Liver (tissue), 9 donors: ENCODE measurements around the gene TFDP2. TPM values are rescaled to one million over a fixed set of nuclear protein-coding genes. Genes with fewer than 3 reads are reported as not detected.

Source experiments
- DNase-seq: peaks from one replicate; pipeline ENCODE4 v3.0.0-alpha.2; 2017; ENCODE audit warnings: low spot score
- H3K27ac ChIP-seq, 2 donors: one replicate each; pipeline ENCODE4 v1.7.0; 2013; ENCODE audit warnings: inconsistent platforms in 2 of 2, low read length in 2 of 2, control low read depth in 1 of 2, low read depth in 1 of 2, mild to moderate bottlenecking in 1 of 2
- H3K27me3 ChIP-seq, 4 donors: one replicate each; pipeline versions ENCODE4 v1.6.1 to v1.7.0; 2013; ENCODE audit warnings: low read length in 3 of 4, inconsistent platforms in 1 of 4, mild to moderate bottlenecking in 1 of 4, moderate library complexity in 1 of 4; ENCODE audit not compliant: control insufficient read depth in 4 of 4, insufficient read depth in 4 of 4
- H3K36me3 ChIP-seq, 4 donors: one replicate each; pipeline versions ENCODE4 v1.6.1 to v1.7.0; 2013; ENCODE audit warnings: low read length in 3 of 4, mild to moderate bottlenecking in 3 of 4, low read depth in 1 of 4, moderate library complexity in 1 of 4; ENCODE audit not compliant: control insufficient read depth in 4 of 4, insufficient read depth in 3 of 4
- H3K4me1 ChIP-seq, 4 donors: one replicate each; pipeline versions ENCODE4 v1.6.1 to v1.7.0; 2013; ENCODE audit warnings: low read length in 3 of 4, mild to moderate bottlenecking in 3 of 4, moderate library complexity in 1 of 4; ENCODE audit not compliant: control insufficient read depth in 4 of 4, insufficient read depth in 4 of 4
- H3K4me3 ChIP-seq, 3 donors: one replicate each; pipeline versions ENCODE4 v1.6.1 to v1.7.0; 2013; ENCODE audit warnings: low read length in 3 of 3, control low read depth in 1 of 3, low read depth in 1 of 3, mild to moderate bottlenecking in 1 of 3
- H3K9ac ChIP-seq, 2 donors: one replicate each; pipeline ENCODE4 v1.7.0; 2013; ENCODE audit warnings: low read length in 2 of 2, mild to moderate bottlenecking in 2 of 2, moderate library complexity in 2 of 2, control low read depth in 1 of 2, low read depth in 1 of 2
- H3K9me3 ChIP-seq, 4 donors: one replicate each; pipeline versions ENCODE4 v1.6.1 to v1.7.0; 2013; ENCODE audit warnings: low read length in 3 of 4; ENCODE audit not compliant: control insufficient read depth in 4 of 4
- CTCF ChIP-seq: fragments of 150-350 bp; IDR thresholded peaks from 2 replicates; pipeline ENCODE4 v1.5.1; 2017; ENCODE audit warnings: improper control_type of control experiment, low read depth, low read length; ENCODE audit not compliant: missing input control
- FOXA1 ChIP-seq: IDR thresholded peaks from 2 replicates; pipeline ENCODE4 v1.6.1; 2016; ENCODE audit warnings: antibody characterized with exemption
- GABPA ChIP-seq, 2 donors: IDR thresholded peaks in 1 of 2; conservative IDR thresholded peaks in 1 of 2; 2 replicates each; pipeline ENCODE4 v1.6.1; 2016; ENCODE audit warnings: antibody characterized with exemption in 2 of 2, mild to moderate bottlenecking in 1 of 2, moderate library complexity in 1 of 2
- HNF4G ChIP-seq: IDR thresholded peaks from 2 replicates; pipeline ENCODE4 v1.6.1; 2016; ENCODE audit warnings: antibody characterized with exemption
- JUND ChIP-seq, 2 donors: IDR thresholded peaks; 2 replicates each; pipeline ENCODE4 v1.6.1; 2016; ENCODE audit warnings: antibody characterized with exemption in 2 of 2
- MAX ChIP-seq: IDR thresholded peaks from 2 replicates; pipeline ENCODE4 v1.6.1; 2016; ENCODE audit warnings: antibody characterized with exemption
- NR2F2 ChIP-seq: IDR thresholded peaks from 2 replicates; pipeline ENCODE4 v1.6.1; 2016; ENCODE audit warnings: antibody characterized with exemption
- REST ChIP-seq: IDR thresholded peaks from 2 replicates; pipeline ENCODE4 v1.6.1; 2016; ENCODE audit warnings: antibody characterized with exemption, mild to moderate bottlenecking
- RXRA ChIP-seq, 2 donors: IDR thresholded peaks; 2 replicates each; pipeline ENCODE4 v1.6.1; 2017 to 2018; ENCODE audit warnings: antibody characterized with exemption in 2 of 2, mild to moderate bottlenecking in 1 of 2
- ZBTB33 ChIP-seq: IDR thresholded peaks from 2 replicates; pipeline ENCODE4 v1.6.1; 2016; ENCODE audit warnings: antibody characterized with exemption
- WGBS: extraction: QIAGEN DNeasy Blood & Tissue Kit; methylation state at CpG from one replicate; pipeline ENCODE4 v1.1.7; 2013; 5-methylcytosine and 5-hydroxymethylcytosine counted together
- polyA plus RNA-seq, 2 donors: library from polyadenylated mRNA; stranded (reverse) in 1 of 2; unstranded in 1 of 2; fragments of 200-250 nt in 1 of 2; fragments of >200 nt in 1 of 2; fragmentation: Nextera tagmentation in 1 of 2; extraction: Ambion mirVana in 1 of 2; gene quantifications; one replicate each; pipeline versions ENCODE4 v1.2.1 to v1.2.3, GENCODE V29; 2013 to 2015
- total RNA-seq, 2 donors: library from RNA; depleted of rRNA; stranded (reverse); fragments of >200 nt; gene quantifications; one replicate each; pipeline ENCODE4 v1.2.3, GENCODE V29; 2014
- donor health status: healthy.
- donor health status: healthy.
- donor health status: healthy.
- donor health status: healthy.
- donor health status: healthy.

The TFDP2 gene
- total and polyA plus RNA-seq, 4 donors = 8.0 to 52.0 (median 29.7) TPM

GRCh38 chr3:142118911-142119310 is 30.4 kb downstream of the TFDP2 start (continued):
- TF ChIP-seq ZBTB33 (no peak), FOXA1 (no peak)

GRCh38 chr3:142117056-142117851 is 32.1 kb downstream of the TFDP2 start:
- no peak for TF ChIP-seq RXRA (IDR thresholded peaks at IDR 0.05)
- TF ChIP-seq GABPA (IDR thresholded peaks at IDR 0.05 in 1 of 2, conservative IDR thresholded peaks at IDR 0.05 in 1 of 2) = no peak
- TF ChIP-seq REST = no peak
- no peak for TF ChIP-seq MAX
- TF ChIP-seq FOXA1 = no peak
- no peak for TF ChIP-seq HNF4G
- no peak for TF ChIP-seq CTCF
- no peak for TF ChIP-seq JUND (IDR thresholded peaks at IDR 0.05)
- no peak for TF ChIP-seq ZBTB33
- TF ChIP-seq NR2F2 = no peak
- WGBS = 91% methylated on average over 8 of the region's 8 CpGs
- H3K9ac ChIP-seq = no peak overlapping the region

More at GRCh38 chr3:142117056-142117851, 32.1 kb downstream of the TFDP2 start:
- H3K4me1 ChIP-seq = no peaks in the 10 kb centered on the region
- H3K4me3 ChIP-seq = no peak overlapping the region
- no peak for DNase-seq
- H3K9me3 ChIP-seq = no peaks in the 10 kb centered on the region
- no peaks in the 10 kb centered on the region for H3K27me3 ChIP-seq
- peaks cover 0 to 3% (median 0%) of the 10 kb centered on the region in 4 donors for H3K36me3 ChIP-seq
- H3K27ac ChIP-seq = no peak overlapping the region
